CD4-positive, alpha-beta memory T cell (primary cell): ENCODE measurements around the gene HIPK4. TPM values are rescaled to one million over a fixed set of nuclear protein-coding genes. Genes with fewer than 3 reads are reported as not detected.

ENCODE experiments used
- CTCF ChIA-PET: fragments of 350-600 bp; sonication (Branson Sonifier 250); formaldehyde crosslinking; loops from one replicate; lab custom pipeline; 2021; ENCODE audit warnings: inconsistent platforms; ENCODE audit not compliant: partially characterized antibody; lab: Charles Lee
- POLR2A ChIA-PET: fragments of 350-600 bp; sonication (Branson Sonifier 250); formaldehyde crosslinking; loops from one replicate; lab custom pipeline; 2021; ENCODE audit not compliant: partially characterized antibody; lab: Charles Lee
- DNase-seq, 5 donors: peaks; one replicate each; pipeline versions ENCODE4 v3.0.0 to v3.0.0-alpha.2; 2020 to 2022; ENCODE audit warnings: mixed read lengths in 1 of 5
- H3K27ac ChIP-seq: one replicate; pipeline ENCODE4 v1.7.0; 2013; ENCODE audit warnings: low read depth, low read length
- H3K27me3 ChIP-seq: 2 replicates; pipeline ENCODE4 v1.7.0; 2013; ENCODE audit warnings: mild to moderate bottlenecking, low read length, moderate library complexity; ENCODE audit not compliant: insufficient read depth
- H3K36me3 ChIP-seq: 2 replicates; pipeline ENCODE4 v1.7.0; 2013; ENCODE audit warnings: mild to moderate bottlenecking, low read length, moderate library complexity; ENCODE audit not compliant: insufficient read depth
- H3K4me1 ChIP-seq: 2 replicates; pipeline ENCODE4 v1.7.0; 2013; ENCODE audit warnings: mild to moderate bottlenecking, low read length, moderate library complexity; ENCODE audit not compliant: insufficient read depth
- H3K4me3 ChIP-seq, 2 donors: one replicate each; pipeline ENCODE4 v1.7.0; 2013; ENCODE audit warnings: low read length in 2 of 2, mild to moderate bottlenecking in 1 of 2
- H3K9me3 ChIP-seq, 2 donors: one replicate each; pipeline ENCODE4 v1.7.0; 2013; ENCODE audit warnings: low read length in 2 of 2, control low read depth in 1 of 2; ENCODE audit not compliant: control insufficient read depth in 1 of 2
- H3K27ac Mint-ChIP-seq, 7 donors: one replicate each; pipeline ENCODE4 v1.8.0; 2020 to 2021; ENCODE audit warnings: mixed read lengths in 7 of 7, mild to moderate bottlenecking in 6 of 7, inconsistent platforms in 3 of 7, moderate library complexity in 3 of 7
- H3K27me3 Mint-ChIP-seq, 2 donors: one replicate each; pipeline ENCODE4 v1.8.0; 2020 to 2021; ENCODE audit warnings: mixed read lengths in 2 of 2
- H3K36me3 Mint-ChIP-seq, 2 donors: one replicate each; pipeline ENCODE4 v1.8.0; 2020 to 2021; ENCODE audit warnings: mixed read lengths in 2 of 2, inconsistent platforms in 1 of 2, mild to moderate bottlenecking in 1 of 2
- H3K4me1 Mint-ChIP-seq, 4 donors: one replicate each; pipeline ENCODE4 v1.8.0; 2020 to 2021; ENCODE audit warnings: mixed read lengths in 4 of 4, mild to moderate bottlenecking in 1 of 4
- H3K4me3 Mint-ChIP-seq, 8 donors: one replicate each; pipeline ENCODE4 v1.8.0; 2020 to 2021; ENCODE audit warnings: mixed read lengths in 8 of 8, mild to moderate bottlenecking in 7 of 8, moderate library complexity in 6 of 8, inconsistent platforms in 3 of 8
- H3K9me3 Mint-ChIP-seq, 8 donors: one replicate each; pipeline ENCODE4 v1.8.0; 2020 to 2021; ENCODE audit warnings: mixed read lengths in 8 of 8, mild to moderate bottlenecking in 5 of 8, inconsistent platforms in 3 of 8, moderate library complexity in 1 of 8
- intact Hi-C: fragments of 100-400 bp; cut with micrococcal nuclease; formaldehyde crosslinking; loops from one replicate; pipeline ENCODE4 v1.15.1; 2023
- polyA plus RNA-seq, 2 donors: library from polyadenylated mRNA; unstranded; fragments of 300-500 nt; fragmentation: Illumina TruSeq; gene quantifications; one replicate each; pipeline ENCODE4 v1.2.3, GENCODE V29; 2021
- total RNA-seq, 2 experiments: library from RNA; stranded (reverse); gene quantifications; one replicate each; pipeline ENCODE4 v1.2.3, GENCODE V29; 2021

Gene HIPK4
- total and polyA plus RNA-seq, 4 experiments from 2014 or later: not detected

DNA sequence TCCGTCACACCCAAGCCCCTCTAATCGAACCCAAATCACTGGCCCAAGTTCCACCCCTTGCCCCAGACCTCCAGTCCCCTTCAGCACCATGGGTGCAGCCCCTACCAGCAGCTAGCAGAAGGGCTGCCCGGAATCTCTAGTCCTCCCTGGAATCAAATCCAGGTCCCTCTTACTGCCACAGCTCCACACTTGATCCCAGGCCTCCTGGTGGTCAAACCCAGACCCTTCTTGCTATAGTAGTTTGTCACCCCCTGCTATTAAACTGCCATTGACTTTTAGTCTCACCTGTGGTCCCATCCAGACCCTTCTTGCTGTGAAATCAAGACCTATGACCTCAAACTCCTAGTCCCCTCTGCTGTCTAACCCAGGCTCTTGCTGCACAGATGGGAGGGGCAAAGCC is 8.7 kb downstream of the HIPK4 start:
- no peak overlapping the region for H3K4me3 ChIP-seq
- H3K36me3 ChIP-seq: no peaks in the 10 kb centered on the region
- peaks cover 3 to 4% of the 10 kb centered on the region in 2 donors for H3K36me3 Mint-ChIP-seq
- H3K27me3 ChIP-seq: no peaks in the 10 kb centered on the region
- POLR2A ChIA-PET: interaction anchor here (1.6 kb wide), 1 partner anchor 33 kb away, joined by 3 read pairs; the partner anchor contains the start of genes C19orf47 and PLD3
- H3K4me1 ChIP-seq: no peaks in the 10 kb centered on the region
- H3K4me3 Mint-ChIP-seq: no peak overlapping the region
- CTCF ChIA-PET: no interaction called here
- no peak overlapping the region for H3K27ac ChIP-seq
- H3K27ac Mint-ChIP-seq: peak overlapping the region in 2 of 7 donors; percentile 24 to 62
- intact Hi-C loops: no loop called here
- no peaks in the 10 kb centered on the region for H3K9me3 ChIP-seq
- H3K4me1 Mint-ChIP-seq: no peaks in the 10 kb centered on the region
- H3K9me3 Mint-ChIP-seq: no peaks in the 10 kb centered on the region
- no peaks in the 10 kb centered on the region for H3K27me3 Mint-ChIP-seq
- no peak for DNase-seq

- Histone ChIP-seq H3K4me3 (no peak overlapping the region), H3K9me3 (no peaks in the 10 kb centered on the region), H3K4me1 (no peaks in the 10 kb centered on the region), H3K27ac (no peak overlapping the region), H3K27me3 (no peaks in the 10 kb centered on the region), H3K36me3 (no peaks in the 10 kb centered on the region)
- DNase-seq: peak in 1 of 5 donors; percentile 17
- Mint-ChIP-seq H3K4me1 (no peaks in the 10 kb centered on the region), H3K9me3 (no peaks in the 10 kb centered on the region), H3K27me3 (no peaks in the 10 kb centered on the region), H3K36me3 (peaks cover 3 to 5% of the 10 kb centered on the region in 2 donors), H3K4me3 (no peak overlapping the region), H3K27ac (no peak overlapping the region)
- ChIA-PET POLR2A (interaction anchor here (1.6 kb wide), 1 partner anchor 32 kb away, joined by 3 read pairs; the partner anchor contains the start of genes C19orf47 and PLD3), CTCF (interaction anchor here (1.3 kb wide), 1 partner anchor 84 kb away, joined by 3 read pairs; no protein-coding TSS in a partner anchor)
- intact Hi-C loops: no loop called here
Observed at GRCh38 chr19:40380199-40381037, 9.6 kb downstream of the HIPK4 start.

DNA sequence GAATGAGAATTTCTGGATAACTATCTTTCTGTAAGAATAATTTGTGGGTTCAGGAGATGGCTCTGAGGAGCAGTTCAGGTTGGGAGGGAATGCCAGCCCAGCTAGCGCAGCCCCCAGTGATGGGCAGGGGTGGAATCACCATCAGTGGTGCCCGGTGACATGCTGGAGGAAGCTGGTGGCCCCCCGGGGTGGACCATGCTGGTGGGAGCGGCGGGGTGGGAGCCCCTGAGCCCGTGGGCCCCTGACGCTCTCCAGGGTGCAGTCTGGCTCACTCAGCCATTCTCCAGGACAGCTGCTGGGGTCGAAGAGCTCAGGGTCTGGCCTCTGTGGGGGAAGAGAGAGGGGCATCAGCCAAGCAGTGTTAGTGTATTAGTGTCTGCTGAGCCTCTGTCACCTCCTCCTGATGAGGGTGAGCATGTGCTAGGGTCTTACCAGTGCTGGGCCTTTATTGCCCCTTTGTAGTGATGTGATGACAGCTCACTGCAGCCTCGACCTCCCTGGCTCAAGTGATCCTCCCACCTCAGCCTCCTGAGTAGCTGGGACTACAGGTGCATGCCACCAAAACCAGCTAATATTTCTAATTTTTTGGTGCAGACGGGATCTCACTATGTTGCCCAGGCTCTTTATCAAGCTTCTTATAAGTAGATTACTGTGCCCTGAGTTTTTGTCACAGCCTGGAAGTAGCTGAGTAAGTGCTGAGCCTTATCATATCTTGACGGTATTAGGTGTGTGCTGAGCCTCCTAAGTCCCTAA is 10.4 kb downstream of the HIPK4 start:
- H3K4me1 ChIP-seq: no peaks in the 10 kb centered on the region
- peaks cover under 1% of the 10 kb centered on the region for H3K36me3 ChIP-seq
- H3K27ac ChIP-seq: no peak overlapping the region
- no peak for DNase-seq
- no peaks in the 10 kb centered on the region for H3K27me3 ChIP-seq
- ChIA-PET POLR2A (interaction anchor here (1.6 kb wide), 1 partner anchor 31 kb away, joined by 3 read pairs; the partner anchor contains the start of genes C19orf47 and PLD3), CTCF (interaction anchor here (1.3 kb wide), 1 partner anchor 85 kb away, joined by 3 read pairs; no protein-coding TSS in a partner anchor)
- no peaks in the 10 kb centered on the region for H3K27me3 Mint-ChIP-seq
- H3K4me3 ChIP-seq: no peak overlapping the region
- intact Hi-C loops: no loop called here
- no peaks in the 10 kb centered on the region for H3K9me3 Mint-ChIP-seq
- H3K4me1 Mint-ChIP-seq: peaks cover 0 to 5% (median 2%) of the 10 kb centered on the region in 4 donors
- H3K36me3 Mint-ChIP-seq: peaks cover 5 to 11% of the 10 kb centered on the region in 2 donors
- peak overlapping the region in 2 of 7 donors; percentile 43 to 81 for H3K27ac Mint-ChIP-seq
- H3K4me3 Mint-ChIP-seq: no peak overlapping the region
- no peaks in the 10 kb centered on the region for H3K9me3 ChIP-seq

DNA sequence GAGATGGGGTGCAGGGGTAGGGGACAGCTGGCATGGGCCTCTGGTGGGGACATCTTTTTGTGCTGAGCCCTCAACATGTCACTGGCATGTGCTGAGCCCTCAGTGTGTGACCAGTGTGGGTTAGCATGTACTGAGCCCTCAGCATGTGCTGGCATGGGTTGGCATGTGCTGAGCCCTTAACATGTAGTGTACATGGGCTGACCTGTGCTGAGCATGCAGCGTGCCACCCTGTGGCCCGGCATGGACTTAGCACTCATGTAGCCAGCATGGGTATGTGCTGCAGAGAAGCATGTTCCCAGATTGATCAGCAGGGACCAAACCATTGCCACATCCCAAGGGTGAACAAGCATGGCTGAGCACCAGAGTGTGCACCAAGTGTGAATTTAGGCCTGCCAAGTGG is 11.5 kb downstream of the HIPK4 start:
- H3K9me3 Mint-ChIP-seq: no peaks in the 10 kb centered on the region
- H3K27me3 Mint-ChIP-seq: no peaks in the 10 kb centered on the region
- peaks cover 7 to 16% of the 10 kb centered on the region in 2 donors for H3K36me3 Mint-ChIP-seq
- POLR2A ChIA-PET: no interaction called here
- Histone ChIP-seq H3K9me3 (no peaks in the 10 kb centered on the region), H3K4me1 (no peaks in the 10 kb centered on the region), H3K27me3 (no peaks in the 10 kb centered on the region), H3K27ac (no peak overlapping the region), H3K36me3 (peaks cover 7% of the 10 kb centered on the region), H3K4me3 (no peak overlapping the region)
- CTCF ChIA-PET: no interaction called here
- no peak overlapping the region for H3K4me3 Mint-ChIP-seq
- peak overlapping the region in 1 of 7 donors; percentile 18 for H3K27ac Mint-ChIP-seq
- intact Hi-C loops: no loop called here
- peaks cover 0 to 5% (median 4%) of the 10 kb centered on the region in 4 donors for H3K4me1 Mint-ChIP-seq
- DNase-seq: no peak

DNA sequence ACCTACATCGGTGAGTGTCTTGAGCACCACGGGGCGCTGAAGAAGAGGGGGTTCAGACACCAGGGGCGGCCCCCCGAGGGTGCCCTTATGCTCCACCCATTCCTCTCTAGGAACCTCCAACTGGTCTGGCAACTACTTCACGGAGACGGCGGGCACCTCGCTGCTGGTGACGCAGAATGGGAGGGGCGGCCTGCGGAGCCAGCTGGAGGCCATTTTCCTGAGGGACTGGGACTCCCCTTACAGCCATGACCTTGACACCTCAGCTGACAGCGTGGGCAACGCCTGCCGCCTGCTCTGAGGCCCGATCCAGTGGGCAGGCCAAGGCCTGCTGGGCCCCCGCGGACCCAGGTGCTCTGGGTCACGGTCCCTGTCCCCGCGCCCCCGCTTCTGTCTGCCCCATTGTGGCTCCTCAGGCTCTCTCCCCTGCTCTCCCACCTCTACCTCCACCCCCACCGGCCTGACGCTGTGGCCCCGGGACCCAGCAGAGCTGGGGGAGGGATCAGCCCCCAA is 12.1 kb downstream of the HIPK4 start:
- peaks cover 7% of the 10 kb centered on the region for H3K36me3 ChIP-seq
- H3K4me1 ChIP-seq: no peaks in the 10 kb centered on the region
- H3K9me3 ChIP-seq: no peaks in the 10 kb centered on the region
- intact Hi-C loops: no loop called here
- Mint-ChIP-seq H3K9me3 (no peaks in the 10 kb centered on the region), H3K27ac (no peak overlapping the region), H3K4me1 (peaks cover 0 to 5% (median 4%) of the 10 kb centered on the region in 4 donors), H3K4me3 (no peak overlapping the region), H3K27me3 (no peaks in the 10 kb centered on the region), H3K36me3 (peaks cover 8 to 17% of the 10 kb centered on the region in 2 donors)
- DNase-seq: no peak
- POLR2A ChIA-PET: interaction anchor here (0.6 kb wide), 1 partner anchor 743 kb away, joined by 3 read pairs; no protein-coding TSS in a partner anchor
- H3K27me3 ChIP-seq: no peaks in the 10 kb centered on the region
- no peak overlapping the region for H3K27ac ChIP-seq
- CTCF ChIA-PET: no interaction called here
- H3K4me3 ChIP-seq: no peak overlapping the region

DNA sequence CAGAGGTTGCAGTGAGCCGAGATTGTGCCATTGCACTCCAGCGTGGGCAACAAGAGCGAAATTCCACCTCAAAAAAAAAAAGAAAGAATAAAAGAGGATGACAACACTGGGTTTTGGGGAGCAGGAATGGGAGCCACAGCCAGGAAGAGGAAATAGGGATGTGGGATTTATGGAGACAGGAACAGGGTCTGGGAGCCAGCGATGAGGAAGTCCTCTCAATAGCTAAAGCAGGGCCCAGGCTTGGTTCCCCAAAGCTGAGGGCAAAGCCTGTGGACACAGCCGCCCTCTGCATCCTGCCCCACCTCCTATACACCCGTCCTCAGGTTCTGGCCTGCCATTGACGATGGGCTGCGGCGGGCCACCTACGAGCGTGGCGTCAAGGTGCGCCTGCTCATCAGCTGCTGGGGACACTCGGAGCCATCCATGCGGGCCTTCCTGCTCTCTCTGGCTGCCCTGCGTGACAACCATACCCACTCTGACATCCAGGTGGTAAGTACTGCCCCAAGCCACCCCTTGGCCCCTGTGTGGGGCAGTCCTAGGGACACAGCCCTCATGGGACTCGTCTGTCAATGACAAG is 13.6 kb downstream of the HIPK4 start:
- H3K4me3 ChIP-seq: no peak overlapping the region
- H3K4me3 Mint-ChIP-seq: no peak overlapping the region
- H3K36me3 Mint-ChIP-seq: peaks cover 12 to 27% of the 10 kb centered on the region in 2 donors
- no peak for DNase-seq
- no peaks in the 10 kb centered on the region for H3K4me1 ChIP-seq
- no peaks in the 10 kb centered on the region for H3K27me3 ChIP-seq
- intact Hi-C loops: no loop called here
- H3K9me3 Mint-ChIP-seq: no peaks in the 10 kb centered on the region
- H3K4me1 Mint-ChIP-seq: peaks cover 0 to 5% (median 4%) of the 10 kb centered on the region in 4 donors
- ChIA-PET CTCF (no interaction called here), POLR2A (no interaction called here)
- H3K27ac Mint-ChIP-seq: no peak overlapping the region
- peaks cover 14% of the 10 kb centered on the region for H3K36me3 ChIP-seq
- no peak overlapping the region for H3K27ac ChIP-seq
- H3K27me3 Mint-ChIP-seq: no peaks in the 10 kb centered on the region
- no peaks in the 10 kb centered on the region for H3K9me3 ChIP-seq
